ENCODE data around the gene CARMIL3.
"Not testable (repeated sequence)": the region's sequence is repeated elsewhere in the genome, so short reads cannot be mapped to it uniquely, and the experiment has no call there.

The CARMIL3 gene

GRCh38 chr14:24093901-24094840 is 42.4 kb downstream of the CARMIL3 start, which contains the start of gene PCK2:
PCK2 (plus strand) TSS chr14:24094311; CDS start chr14:24094406, 95 bp downstream.
- peak; percentile 94 for DNase-seq (ENCODE audit: low read depth, low spot score)

- DNase-seq (ENCODE audit: low read depth, low spot score), result peak; percentile 61
These were observed 43.0 kb downstream of the CARMIL3 start for GRCh38 chr14:24094841-24095270.

GRCh38 chr14:24095271-24096068 is 43.7 kb downstream of the CARMIL3 start:
- DNase-seq (ENCODE audit: low read depth, low spot score), result peak; percentile 70

- no peak for DNase-seq (ENCODE audit: low read depth, low spot score)
These were observed 44.9 kb downstream of the CARMIL3 start for GRCh38 chr14:24096545-24097181.

- no peak for DNase-seq (ENCODE audit: low read depth, low spot score)
These were observed 46.6 kb downstream of the CARMIL3 start for GRCh38 chr14:24098229-24098926.

GRCh38 chr14:24098927-24099813 is 47.4 kb downstream of the CARMIL3 start:
- DNase-seq (ENCODE audit: low read depth, low spot score), result no peak

GRCh38 chr14:24100197-24100981 is 48.6 kb downstream of the CARMIL3 start:
- no peak for DNase-seq (ENCODE audit: low read depth, low spot score)

- DNase-seq (ENCODE audit: low read depth, low spot score), result no peak
These were observed 49.2 kb downstream of the CARMIL3 start for GRCh38 chr14:24100982-24101494.

- DNase-seq (ENCODE audit: low read depth, low spot score), result no peak
These were observed 50.7 kb downstream of the CARMIL3 start for GRCh38 chr14:24102357-24103048.

- no peak for DNase-seq (ENCODE audit: low read depth, low spot score)
These were observed 51.6 kb downstream of the CARMIL3 start for GRCh38 chr14:24103451-24103850.

GRCh38 chr14:24105609-24106239 is 53.9 kb downstream of the CARMIL3 start:
- not testable (repeated sequence) for DNase-seq (ENCODE audit: low read depth, low spot score)

GRCh38 chr14:24106672-24107271 is 55.0 kb downstream of the CARMIL3 start:
- DNase-seq (ENCODE audit: low read depth, low spot score), result no peak

- DNase-seq (ENCODE audit: low read depth, low spot score), result no peak
These were observed 56.6 kb downstream of the CARMIL3 start for GRCh38 chr14:24108336-24108874.

- no peak for DNase-seq (ENCODE audit: low read depth, low spot score)
These were observed 58.3 kb downstream of the CARMIL3 start for GRCh38 chr14:24110060-24110459.

GRCh38 chr14:24110523-24110922 is 58.7 kb downstream of the CARMIL3 start:
- DNase-seq (ENCODE audit: low read depth, low spot score), result no peak

GRCh38 chr14:24113379-24113800 is 61.6 kb downstream of the CARMIL3 start:
- no peak for DNase-seq (ENCODE audit: low read depth, low spot score)

GRCh38 chr14:24113801-24114531 is 62.2 kb downstream of the CARMIL3 start:
- DNase-seq (ENCODE audit: low read depth, low spot score), result peak; percentile 91

Data from ELF-1 (cell line).